SU-DHL-6 (cell line): Measurements from ENCODE around the gene HPS4.

Experiments used
- H2AFZ ChIP-seq: fragments of 200-600 bp; sonication (generic); 2 replicates; pipeline ENCODE4 v1.6.1; 2014; ENCODE audit warnings: low read depth, mild to moderate bottlenecking, moderate library complexity, mixed read lengths, antibody characterized with exemption, low read length; ENCODE audit not compliant: severe bottlenecking
- H3F3A ChIP-seq: fragments of 200-600 bp; shearing (Covaris generic); 2 replicates; pipeline ENCODE4 v1.6.0; 2016; ENCODE audit warnings: antibody characterized with exemption, mild to moderate bottlenecking; ENCODE audit not compliant: insufficient read depth
- H3K27ac ChIP-seq: fragments of 200-600 bp; sonication (generic); 2 replicates; pipeline ENCODE4 v1.5.1; 2016; ENCODE audit warnings: low read depth, mild to moderate bottlenecking, low read length, moderate library complexity, mixed read lengths
- H3K27me3 ChIP-seq: fragments of 200-600 bp; sonication (generic), shearing (Covaris generic); 2 replicates; pipeline ENCODE4 v1.6.0; 2014; ENCODE audit warnings: mild to moderate bottlenecking, low read length
- H3K36me3 ChIP-seq: fragments of 200-600 bp; sonication (generic); 2 replicates; pipeline ENCODE4 v1.6.1; 2014; ENCODE audit warnings: mild to moderate bottlenecking, low read length, mixed read lengths
- H3K4me2 ChIP-seq: fragments of 300-600, 200-600 bp; shearing (Covaris generic), sonication (generic); 2 replicates; pipeline ENCODE4 v1.6.0; 2014; ENCODE audit warnings: low read length, low read depth, mild to moderate bottlenecking; ENCODE audit not compliant: poor library complexity, severe bottlenecking
- H3K4me3 ChIP-seq: fragments of 200-600 bp; sonication (generic); 2 replicates; pipeline ENCODE4 v1.5.1; 2014; ENCODE audit warnings: antibody characterized with exemption, low read length, mild to moderate bottlenecking, mixed read lengths; ENCODE audit not compliant: insufficient read depth, poor library complexity, severe bottlenecking
- H3K79me2 ChIP-seq: fragments of 200-600 bp; sonication (generic); 2 replicates; pipeline ENCODE4 v1.6.1; 2014; ENCODE audit warnings: mild to moderate bottlenecking, low read length, moderate library complexity; ENCODE audit not compliant: insufficient read depth
- H3K9ac ChIP-seq: fragments of 200-600 bp; sonication (generic); 2 replicates; pipeline ENCODE4 v1.7.0; 2014; ENCODE audit warnings: mild to moderate bottlenecking, low read length
- H3K9me2 ChIP-seq: fragments of 200-600 bp; sonication (generic); replicated peaks from 2 replicates; pipeline ENCODE4 v1.6.1; 2014; ENCODE audit warnings: low read length; ENCODE audit not compliant: insufficient read depth
- H3K9me3 ChIP-seq: fragments of 200-600 bp; sonication (generic); 2 replicates; pipeline ENCODE4 v1.6.1; 2014; ENCODE audit warnings: low read length, mixed read lengths; ENCODE audit not compliant: insufficient read depth
- H4K20me1 ChIP-seq: fragments of 200-600 bp; sonication (generic); 2 replicates; pipeline ENCODE4 v1.6.1; 2014; ENCODE audit warnings: low read depth, mild to moderate bottlenecking, antibody characterized with exemption, low read length, moderate library complexity, mixed read lengths
- CTCF ChIP-seq: fragments of 200-600 bp; sonication (generic); IDR thresholded peaks from one replicate; pipeline ENCODE4 v1.5.1; 2017; ENCODE audit warnings: antibody characterized with exemption, mild to moderate bottlenecking, low read length, moderate library complexity; ENCODE audit not compliant: insufficient read depth, poor library complexity, severe bottlenecking
- EZH2phosphoT487 ChIP-seq: fragments of 200-600 bp; sonication (generic), shearing (Covaris generic); conservative IDR thresholded peaks from 2 replicates; pipeline ENCODE4 v1.6.1; 2018; ENCODE audit warnings: mild to moderate bottlenecking, antibody characterized with exemption, low read length, moderate library complexity, mixed read lengths

The HPS4 gene

GRCh38 chr22:26527574-26528465 lies 44.2 kb upstream of the HPS4 start:
- Histone ChIP-seq H3K79me2 (no peaks in the 10 kb centered on the region), H3K27me3 (no peaks in the 10 kb centered on the region), H4K20me1 (no peaks in the 10 kb centered on the region), H3K4me3 (no peak overlapping the region), H3K4me2 (no peak overlapping the region), H2AFZ (no peak overlapping the region), H3K36me3 (no peaks in the 10 kb centered on the region), H3K9me3 (no peaks in the 10 kb centered on the region), H3K9ac (no peak overlapping the region), H3F3A (peaks cover 6% of the 10 kb centered on the region; the same call in 1 of the 2 replicates), H3K9me2 (no peaks in the 10 kb centered on the region), H3K27ac (no peak overlapping the region)
- TF ChIP-seq EZH2phosphoT487 (no peak), CTCF (no peak)

GRCh38 chr22:26527167-26527566 lies 43.6 kb upstream of the HPS4 start:
- Histone ChIP-seq H3K4me2 (no peak overlapping the region), H3K27me3 (no peaks in the 10 kb centered on the region), H3K9ac (no peak overlapping the region), H3K27ac (no peak overlapping the region), H3K4me3 (no peak overlapping the region), H4K20me1 (no peaks in the 10 kb centered on the region), H3F3A (peaks cover 6% of the 10 kb centered on the region; the same call in 1 of the 2 replicates), H3K9me3 (no peaks in the 10 kb centered on the region), H3K79me2 (no peaks in the 10 kb centered on the region), H3K36me3 (no peaks in the 10 kb centered on the region), H3K9me2 (no peaks in the 10 kb centered on the region), H2AFZ (no peak overlapping the region)
- TF ChIP-seq EZH2phosphoT487: no peak
- no peak for TF ChIP-seq CTCF

- Histone ChIP-seq H3K36me3 (no peaks in the 10 kb centered on the region), H3K4me2 (no peak overlapping the region), H3K79me2 (no peaks in the 10 kb centered on the region), H3K9me3 (no peaks in the 10 kb centered on the region), H3K27me3 (no peaks in the 10 kb centered on the region), H3K9ac (no peak overlapping the region), H3F3A (peaks cover 6% of the 10 kb centered on the region; the same call in 1 of the 2 replicates), H3K4me3 (no peak overlapping the region), H2AFZ (no peak overlapping the region), H4K20me1 (no peaks in the 10 kb centered on the region), H3K27ac (no peak overlapping the region), H3K9me2 (no peaks in the 10 kb centered on the region)
- TF ChIP-seq CTCF: no peak
- no peak for TF ChIP-seq EZH2phosphoT487
These were observed 42.5 kb upstream of the HPS4 start for GRCh38 chr22:26525946-26526564.
